GM19099 (cell line): ENCODE results near the gene ERN1.

ENCODE experiments used
- POLR2A ChIP-seq: IDR thresholded peaks from 3 replicates; pipeline ENCODE4 v1.6.1; 2011; ENCODE audit warnings: low read depth; ENCODE audit not compliant: insufficient read length; ENCODE audit errors: extremely low read depth

Gene ERN1

DNA sequence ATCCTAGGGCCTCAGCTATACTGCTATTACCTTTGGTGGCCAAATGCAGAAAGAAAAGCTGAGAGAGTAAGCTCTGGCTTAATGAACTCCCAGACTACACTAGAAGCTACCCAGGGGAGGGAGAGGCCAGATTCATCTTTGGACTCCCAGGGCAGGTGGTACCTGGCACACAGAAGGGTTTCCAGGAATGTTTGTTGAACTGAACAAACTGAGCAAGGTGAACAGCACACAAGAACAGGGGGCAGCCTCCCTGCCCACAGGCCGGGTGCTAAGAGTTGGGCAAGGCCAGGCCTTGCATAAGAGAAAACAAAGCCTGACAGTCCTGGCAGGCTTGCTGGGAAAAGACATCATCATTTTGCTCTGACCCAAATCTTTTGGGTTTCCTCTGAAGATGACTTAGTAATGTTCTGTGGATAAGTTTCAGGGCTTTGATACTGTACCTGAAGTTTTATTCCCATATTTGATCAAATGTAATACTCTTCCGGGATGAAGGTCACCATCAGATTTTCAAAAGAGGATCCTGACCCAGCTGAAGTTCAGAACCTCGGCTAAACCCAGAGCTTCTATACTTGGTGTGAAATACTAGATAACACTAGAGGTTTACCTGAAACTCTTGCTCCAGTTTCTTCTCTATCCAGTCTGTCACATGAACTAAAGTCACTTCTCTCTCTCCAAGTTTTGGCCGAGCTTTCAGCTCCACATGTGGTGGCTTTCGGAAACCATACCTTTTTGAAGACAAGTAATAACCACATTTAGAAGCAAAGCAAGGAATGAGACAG lies 20.5 kb upstream of the ERN1 start:
- no peak for TF ChIP-seq POLR2A

DNA sequence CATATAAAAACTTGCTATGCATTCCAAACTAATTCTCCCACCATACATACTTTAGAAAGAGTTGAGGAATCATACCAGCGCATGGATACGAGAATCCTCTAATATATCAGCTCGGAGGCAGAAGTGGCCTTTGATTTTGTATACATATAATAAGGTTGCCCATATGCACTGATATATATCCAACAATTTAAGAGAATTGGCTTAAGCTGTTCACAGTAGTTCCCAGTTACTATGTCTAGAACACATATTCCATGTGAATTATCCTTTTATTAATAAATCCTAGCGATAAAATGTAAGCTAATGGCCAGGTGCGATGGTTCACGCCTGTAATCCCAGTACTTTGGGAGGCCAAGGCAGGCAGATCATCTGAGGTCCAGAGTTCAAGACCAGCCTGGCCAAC lies 19.3 kb upstream of the ERN1 start:
- TF ChIP-seq POLR2A, result no peak

DNA sequence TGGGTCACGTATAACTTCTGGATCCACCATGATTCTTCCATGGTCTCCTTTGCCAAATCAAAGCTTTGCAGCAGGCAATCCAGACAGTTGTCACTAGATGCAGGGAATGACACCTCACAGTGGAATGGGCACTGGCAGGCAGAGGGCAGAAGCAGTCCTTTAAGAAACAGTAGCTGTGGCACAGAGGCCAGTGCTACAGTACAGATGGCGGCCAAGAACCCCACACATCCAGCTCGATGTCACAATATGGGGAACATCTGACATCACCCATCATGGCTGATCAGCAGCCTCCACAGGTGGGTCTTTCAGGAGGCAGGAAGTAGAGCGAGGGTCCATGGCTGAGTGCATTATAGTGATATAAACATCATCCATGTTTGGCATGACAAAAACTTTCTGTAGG lies 18.8 kb upstream of the ERN1 start:
- no peak for TF ChIP-seq POLR2A

DNA sequence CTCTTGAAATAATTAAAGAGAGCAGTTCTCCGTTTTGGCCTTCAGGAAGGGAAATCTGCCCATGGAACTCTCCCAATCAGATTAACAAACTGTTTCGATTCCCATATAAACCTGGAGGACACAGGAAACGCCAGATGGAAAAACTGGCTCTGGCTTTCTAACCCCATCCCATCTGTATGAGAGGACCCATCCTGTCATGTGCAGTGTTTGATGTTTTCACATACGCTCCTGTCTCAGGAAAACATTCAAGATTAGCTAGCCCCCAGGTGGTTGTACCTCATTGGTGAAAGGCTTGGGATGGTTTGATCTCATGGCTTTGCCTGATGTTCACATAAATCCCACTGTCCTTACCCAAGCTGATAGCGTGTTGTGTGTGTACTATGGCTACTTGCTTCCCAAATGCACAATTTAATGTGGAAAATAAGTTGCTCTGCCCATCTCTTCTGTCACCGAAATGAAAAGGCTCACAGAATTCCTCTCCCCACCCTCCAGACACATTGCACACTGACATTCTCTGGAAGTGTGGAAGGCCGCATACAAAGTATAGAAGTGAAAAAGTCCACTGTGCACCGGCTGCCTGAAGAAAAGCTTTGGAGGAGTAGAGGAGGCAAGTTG lies 18.2 kb upstream of the ERN1 start:
- TF ChIP-seq POLR2A, result peak; percentile 37

DNA sequence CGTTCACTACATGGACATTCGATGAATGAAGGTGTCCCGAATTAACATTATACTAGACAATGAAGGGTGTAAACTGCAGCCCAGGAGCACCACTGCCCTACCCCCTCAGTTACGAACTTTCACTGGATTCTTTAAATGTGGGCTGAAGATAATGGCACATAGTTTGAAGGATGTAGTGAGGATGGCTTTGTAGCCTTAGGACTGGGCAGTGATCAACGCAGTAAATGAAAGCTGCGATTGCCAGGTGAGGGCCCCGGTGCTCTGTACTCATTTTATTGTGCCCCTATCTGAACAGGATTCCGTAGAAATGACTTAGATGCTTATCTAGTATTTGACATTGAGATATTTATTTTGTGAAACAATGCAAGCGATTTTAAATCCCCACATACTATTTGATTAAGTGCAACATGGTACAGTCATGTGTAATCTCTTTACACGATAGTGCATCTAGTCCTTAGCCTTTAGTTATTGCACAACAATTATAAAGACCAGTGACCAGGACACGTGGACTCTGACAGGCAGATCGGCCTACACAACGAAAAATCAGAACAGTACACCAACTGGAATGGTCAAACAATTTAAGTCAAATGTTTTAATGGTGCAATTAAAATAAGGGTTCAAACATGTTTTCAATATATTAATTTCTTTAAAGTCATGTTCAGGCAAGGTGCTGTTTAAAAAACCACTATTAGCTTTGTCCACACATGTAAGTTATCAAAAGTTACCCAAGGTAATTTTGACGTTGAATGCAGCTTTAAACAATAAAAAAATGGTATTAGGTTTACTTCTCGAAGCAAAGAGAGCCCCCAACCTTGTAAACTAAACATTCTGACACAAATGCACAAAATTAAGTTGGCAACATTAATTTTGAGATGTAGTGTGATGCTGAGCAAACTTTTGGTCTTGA lies 17.4 kb upstream of the ERN1 start:
- TF ChIP-seq POLR2A, result peak; percentile 46

DNA sequence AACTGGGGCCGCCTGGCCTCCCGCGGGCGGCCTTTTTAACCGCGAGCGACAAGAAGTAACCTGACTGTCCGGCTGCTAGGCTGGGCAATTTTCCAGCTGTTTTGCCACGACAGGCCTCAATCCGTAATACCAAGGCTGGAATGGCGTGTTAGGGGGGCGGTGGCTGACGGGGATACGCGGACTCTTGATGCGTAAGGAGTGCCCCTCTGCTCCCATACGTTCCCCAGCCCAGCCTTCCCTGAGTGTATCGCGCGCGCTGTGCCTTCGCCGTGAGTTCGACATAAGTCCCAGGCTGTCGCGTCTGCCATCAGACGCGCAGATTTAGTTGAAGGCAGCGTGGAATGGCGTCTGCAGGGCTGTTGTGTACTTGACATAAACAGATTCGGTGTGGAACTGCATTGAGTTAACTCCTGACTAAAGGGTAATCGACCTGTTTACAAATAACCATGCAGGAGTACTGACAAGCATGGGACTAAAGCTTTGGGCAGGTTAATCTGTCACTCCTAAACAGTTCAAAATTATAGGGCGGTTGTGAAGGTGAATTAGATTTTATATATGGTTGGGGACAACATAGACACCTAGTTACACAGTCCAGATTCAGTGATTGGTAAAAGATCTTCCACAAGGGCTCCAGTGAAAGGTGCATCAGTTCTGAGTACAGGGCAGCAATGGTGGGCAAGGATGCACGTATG lies 16.6 kb upstream of the ERN1 start:
- TF ChIP-seq POLR2A, result no peak

DNA sequence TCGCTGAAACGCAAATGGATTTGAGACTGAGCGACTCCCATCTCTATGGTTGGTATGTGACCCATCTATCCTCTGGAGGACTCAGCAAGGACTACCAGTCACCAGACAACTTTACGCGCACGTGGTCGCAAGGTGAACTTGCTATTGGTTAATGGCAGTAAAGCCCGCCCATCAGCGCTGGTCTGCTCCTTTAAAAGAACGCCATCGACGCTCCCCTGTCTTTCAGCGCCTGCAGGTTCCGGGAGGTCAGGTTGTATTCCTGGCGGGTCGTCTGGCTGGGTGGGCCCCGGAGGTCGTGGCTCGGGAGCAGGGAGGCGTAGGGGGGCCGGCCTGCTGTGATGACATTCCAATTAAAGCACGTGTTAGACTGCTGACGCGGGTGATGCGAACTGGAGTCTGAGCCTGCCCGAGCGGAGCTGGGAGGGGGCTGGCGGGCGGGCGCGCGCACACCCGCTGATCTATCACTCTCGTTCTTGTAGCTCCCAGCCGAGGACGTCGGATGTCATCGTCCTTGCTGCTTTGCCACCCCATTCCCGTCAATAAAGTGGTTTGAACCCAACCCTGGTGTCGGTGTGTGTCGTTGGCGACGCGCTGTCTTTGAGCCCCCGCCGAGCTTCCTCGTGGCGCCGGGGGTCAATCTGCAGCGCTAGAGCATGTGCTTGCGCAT lies 15.9 kb upstream of the ERN1 start:
- peak; percentile 100 for TF ChIP-seq POLR2A

DNA sequence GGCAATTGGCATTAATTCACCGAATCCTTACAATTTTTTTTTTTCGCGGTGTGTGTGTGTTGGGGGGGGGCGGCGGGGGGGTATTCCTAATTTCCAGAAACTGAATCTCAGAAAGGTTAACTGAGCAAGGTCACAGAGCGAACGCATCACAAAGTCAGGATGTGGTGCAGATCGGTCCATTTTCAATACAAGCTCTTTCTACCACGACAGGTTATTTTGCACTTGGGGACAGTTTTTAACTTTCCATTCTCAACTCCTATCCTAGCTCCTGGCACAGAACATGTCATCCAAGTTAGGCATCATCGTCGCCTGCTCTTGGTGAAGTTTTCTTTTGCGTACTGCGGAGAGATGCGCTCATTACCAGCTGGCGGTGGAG lies 15.4 kb upstream of the ERN1 start:
- no peak for TF ChIP-seq POLR2A

DNA sequence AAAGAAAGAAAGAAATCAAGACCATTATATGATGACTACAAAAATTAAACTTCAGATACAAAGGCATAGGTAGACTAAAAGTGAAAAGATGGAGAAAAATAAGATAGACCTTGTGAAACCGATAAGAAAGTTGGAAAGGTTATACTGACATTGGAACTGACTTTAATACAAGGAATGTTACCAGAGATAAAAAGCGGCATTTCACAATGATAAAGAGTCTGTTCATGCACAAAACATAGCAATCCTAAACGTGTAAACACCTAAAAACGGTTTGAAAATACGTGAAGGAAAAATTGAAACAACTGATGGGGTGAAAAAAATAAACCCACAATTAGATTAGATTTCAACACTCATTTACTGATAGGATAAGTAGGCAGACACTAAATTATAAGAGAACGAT lies 9.6 kb upstream of the ERN1 start:
- no peak for TF ChIP-seq POLR2A

DNA sequence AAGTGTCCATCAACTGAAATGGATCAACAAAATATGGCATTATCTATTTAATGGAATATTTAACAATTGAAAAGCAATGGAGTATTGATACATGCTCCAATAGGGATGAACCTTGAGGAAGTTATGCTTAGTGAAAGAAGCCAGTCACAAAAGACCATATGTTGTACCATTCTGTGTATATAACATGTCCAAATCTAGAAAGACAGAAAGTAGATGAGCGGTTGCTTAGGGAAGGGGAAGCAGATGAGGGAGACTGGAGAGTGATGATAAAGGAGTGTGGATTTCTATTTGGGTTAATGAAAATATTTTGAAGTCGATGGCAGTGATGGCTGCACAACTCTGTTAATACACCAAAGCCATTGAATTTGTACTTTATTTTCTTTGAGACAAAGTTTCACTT lies 8.5 kb upstream of the ERN1 start:
- no peak for TF ChIP-seq POLR2A

DNA sequence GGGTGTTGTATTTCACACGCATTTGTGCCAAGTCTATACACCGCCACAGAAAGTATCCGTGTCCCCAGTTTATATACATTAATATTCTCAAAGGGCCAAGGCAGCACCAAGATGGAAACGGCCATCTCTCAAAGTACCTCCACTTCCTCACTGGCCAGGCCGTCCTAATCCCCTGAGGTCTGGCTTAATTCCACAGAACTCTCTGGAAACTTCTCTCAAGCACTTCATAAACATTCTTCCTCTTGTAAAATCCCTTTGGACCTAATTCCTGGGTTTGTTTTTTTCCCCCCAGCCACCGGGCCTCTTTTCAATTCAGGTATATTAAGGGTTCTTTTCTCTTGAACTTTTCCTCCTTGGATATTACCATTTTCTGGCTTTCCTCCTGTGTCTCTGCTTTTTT lies 5.1 kb upstream of the ERN1 start:
- TF ChIP-seq POLR2A, result no peak

DNA sequence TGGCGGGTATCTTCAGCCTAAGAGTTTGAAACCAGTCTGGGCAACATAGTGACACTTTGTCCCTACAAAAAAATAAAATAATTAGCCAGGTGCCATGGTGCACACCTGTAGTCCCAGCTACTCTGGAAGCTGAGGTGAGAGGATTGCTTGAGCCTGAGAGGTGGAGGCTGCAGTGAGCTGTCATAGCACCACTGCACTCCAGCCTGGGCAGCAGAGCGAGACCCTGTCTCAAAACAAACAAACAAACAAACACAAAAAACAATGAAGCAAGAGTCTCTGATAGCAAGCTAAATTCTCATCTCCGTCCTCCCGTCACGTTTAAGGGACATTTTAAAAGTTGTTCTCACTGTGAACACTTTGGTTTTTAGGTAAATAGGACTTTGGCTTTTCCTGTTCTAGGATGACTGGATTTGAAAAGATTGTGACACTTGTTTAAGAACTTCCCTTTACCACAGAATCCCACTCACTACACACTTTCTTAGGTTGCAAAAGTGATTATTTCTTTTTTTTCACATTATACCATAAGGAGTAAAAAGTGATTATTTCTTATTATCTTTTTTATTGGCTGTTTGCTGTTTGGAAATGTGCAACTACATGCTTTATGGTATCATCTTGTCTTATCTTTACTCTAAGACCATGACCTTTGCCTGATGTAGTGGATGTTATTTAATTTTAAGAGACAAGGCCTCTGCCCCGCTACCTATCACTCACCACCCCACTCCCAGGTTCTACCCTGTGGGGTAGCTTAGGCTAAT lies 4.4 kb upstream of the ERN1 start:
- TF ChIP-seq POLR2A, result no peak

DNA sequence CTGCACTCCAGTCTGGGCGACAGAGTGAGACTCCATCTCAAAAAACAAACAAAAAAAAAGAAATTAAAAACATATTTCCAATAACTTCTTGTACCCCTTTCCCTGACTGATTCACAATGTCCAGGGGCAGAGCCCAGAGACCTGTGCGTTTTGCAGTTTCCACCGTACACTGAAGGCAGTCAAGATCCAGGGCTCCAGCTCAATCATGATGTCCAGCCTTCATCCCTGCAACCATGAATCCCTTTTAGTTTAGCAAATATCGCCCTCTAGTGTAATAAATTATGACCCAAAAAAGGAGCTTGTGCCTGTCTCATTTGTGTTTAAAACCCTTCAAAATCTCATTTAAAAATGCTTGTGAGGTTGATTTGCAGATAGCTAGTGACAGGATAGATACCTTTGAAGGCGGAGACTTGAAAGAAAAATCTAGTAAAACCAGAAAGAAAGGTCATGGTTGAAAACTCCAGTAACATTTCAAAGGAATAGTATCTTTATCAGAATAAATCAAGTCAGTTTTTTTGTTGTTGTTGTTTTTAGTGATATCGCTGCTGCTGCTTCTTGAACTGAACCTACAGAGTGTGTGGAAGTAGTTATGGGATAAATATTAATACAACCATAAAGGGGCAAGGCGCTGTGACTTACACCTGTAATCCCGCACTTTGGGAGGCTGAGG lies 3.7 kb upstream of the ERN1 start:
- TF ChIP-seq POLR2A, result no peak
